Measurements from ENCODE around the gene CUL1.

CUL1 gene

DNA sequence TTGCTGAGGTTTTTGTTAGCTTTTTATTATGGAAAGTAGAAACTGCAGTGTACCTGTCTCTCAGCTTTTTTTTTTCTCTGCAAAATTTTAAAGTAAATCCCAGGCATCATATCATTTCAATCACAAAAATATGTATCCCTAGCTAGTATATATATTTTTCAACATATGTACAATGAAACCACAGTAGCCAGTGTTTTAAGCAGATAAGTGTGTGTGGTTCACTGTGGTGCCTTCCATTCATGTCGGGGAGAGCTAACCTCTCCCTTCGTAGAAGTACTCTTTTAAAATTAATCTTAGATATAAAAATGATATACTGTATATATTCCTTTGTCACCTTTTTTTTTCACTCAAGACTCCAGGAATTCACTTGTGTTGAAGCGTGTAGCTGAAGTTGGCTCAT lies 22.7 kb downstream of the CUL1 start:
- no peak for DNase-seq

DNA sequence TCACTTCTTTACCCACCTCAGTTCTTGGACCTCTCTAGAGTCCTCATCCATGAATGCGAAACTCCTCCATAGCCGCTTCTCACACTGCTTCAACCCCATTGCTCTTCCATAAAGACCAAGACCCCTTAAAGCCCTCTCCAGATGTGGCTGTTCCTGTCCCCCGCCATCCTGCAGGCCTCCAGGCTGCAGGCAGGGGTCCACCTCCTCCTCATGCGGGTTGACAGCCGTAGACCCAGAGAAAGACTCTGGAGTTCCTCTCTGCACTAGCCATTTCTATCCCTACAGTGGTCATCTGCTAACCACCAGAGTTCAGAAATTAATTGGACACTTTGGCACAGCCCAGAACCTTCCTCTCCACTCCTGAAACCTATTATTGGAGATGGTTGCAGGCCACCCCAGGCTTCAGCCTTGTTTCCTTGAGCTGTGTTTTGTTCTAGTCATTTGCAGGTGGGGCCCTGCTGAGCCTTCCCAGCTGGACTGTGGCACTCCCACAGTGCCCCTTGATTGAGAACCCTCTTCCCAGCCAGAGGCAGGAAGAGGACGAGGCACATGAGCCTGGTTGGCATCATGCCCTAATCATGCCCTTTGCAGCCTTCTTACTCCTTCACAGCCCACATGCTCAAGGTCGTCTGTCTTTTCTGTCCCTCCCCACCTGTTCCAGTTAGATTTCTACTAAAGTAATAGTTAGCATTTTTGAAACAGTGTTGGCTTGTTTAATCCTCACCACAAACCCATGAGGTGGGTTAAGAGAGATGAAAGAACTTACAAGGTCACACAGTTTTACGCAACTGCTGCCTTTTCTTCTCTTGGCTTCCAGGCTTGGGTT lies 23.9 kb downstream of the CUL1 start:
- no peak for DNase-seq

DNA sequence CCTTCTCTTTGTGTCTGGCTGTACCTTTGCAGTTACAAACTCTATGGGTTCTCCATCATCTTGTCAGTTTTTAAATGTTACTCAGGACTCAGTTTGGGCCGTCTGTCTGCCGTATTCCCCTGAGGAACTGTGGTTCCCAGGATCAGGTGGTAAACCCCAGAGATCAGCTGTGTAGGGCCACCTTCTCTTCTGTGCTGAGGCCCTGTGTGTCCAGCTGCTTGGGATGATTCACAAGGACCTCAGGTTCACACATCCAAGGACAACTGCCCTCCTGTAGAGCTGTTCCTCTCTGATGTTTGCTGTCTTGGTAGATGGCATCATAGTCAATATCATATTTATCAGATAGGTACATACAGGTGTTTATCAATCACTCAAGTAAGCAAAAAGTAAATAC lies 24.5 kb downstream of the CUL1 start:
- no peak for DNase-seq

DNA sequence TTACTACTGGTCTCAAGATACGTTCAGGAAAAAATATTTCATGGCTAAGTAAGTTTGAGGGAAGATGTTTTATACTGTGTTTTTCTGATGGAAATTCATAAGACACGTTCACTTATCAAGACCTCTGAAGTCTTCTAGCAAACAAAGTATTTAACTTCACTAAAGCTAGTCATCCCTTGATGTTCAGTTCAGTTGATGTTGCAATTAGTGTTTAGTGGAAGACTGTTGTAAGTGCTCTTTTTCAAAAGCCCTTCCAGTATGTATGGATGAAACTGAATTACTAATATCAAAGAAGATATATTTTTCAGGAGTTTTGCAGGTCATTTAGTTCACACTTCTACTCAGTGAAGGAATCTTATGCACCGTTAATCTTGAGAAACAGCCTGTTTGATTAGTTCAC lies 25.1 kb downstream of the CUL1 start:
- DNase-seq: no peak

DNA sequence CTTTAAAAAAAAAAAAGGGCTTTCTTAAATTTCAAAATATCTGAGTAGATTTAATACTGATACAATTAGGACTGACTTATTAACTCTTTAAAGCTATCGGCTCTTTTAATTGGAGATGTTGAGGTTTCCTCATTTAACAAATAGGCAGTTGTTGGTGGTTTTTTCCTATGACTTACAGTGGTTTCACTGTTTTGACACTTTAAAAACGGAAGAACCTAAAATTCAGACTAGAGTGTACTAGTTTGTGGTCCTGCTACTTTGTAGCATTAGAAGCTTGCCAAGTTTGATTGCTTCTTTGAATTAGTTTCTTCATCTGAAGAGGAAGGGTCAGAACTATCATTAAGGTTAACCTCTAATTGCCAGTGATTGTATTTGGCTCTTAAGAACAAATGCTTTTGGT lies 27.7 kb downstream of the CUL1 start:
- no peak for DNase-seq

DNA sequence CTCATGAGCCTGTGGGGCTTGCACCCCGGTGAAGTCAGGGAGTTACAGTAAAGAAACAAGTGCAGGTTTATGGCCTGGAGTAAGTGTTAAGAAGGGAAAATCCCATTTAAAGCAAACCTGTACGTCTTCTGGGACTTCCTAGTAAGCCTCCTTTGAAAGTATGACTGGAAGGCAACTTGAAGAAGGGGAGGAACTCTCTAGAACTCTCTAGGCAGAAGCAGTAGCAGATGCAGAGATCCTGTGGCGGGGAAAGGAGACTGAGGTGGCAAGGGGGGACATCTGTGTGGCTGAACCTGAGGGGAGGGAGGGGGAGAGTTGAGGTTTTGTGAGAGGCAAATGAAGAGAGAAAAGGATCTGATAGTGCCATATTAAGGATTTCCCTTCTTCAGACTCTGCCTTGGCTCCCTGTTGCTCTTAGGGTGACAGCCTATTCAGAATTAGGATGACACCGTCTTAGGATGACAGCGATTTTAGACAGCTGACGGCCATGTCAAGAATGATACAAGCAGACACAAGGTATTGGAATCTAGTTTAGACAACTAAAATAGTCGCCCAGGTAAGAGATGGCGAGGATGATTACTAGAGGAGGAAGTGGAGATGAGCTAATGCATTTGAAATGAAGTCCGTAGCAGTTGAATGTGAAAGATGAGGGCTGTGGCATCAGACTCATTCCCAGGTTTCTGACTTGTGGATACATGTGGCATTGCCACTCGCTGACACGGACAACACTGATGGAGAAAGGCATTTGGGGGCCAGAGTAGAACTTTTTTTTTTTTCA lies 29.0 kb downstream of the CUL1 start:
- DNase-seq: no peak

DNA sequence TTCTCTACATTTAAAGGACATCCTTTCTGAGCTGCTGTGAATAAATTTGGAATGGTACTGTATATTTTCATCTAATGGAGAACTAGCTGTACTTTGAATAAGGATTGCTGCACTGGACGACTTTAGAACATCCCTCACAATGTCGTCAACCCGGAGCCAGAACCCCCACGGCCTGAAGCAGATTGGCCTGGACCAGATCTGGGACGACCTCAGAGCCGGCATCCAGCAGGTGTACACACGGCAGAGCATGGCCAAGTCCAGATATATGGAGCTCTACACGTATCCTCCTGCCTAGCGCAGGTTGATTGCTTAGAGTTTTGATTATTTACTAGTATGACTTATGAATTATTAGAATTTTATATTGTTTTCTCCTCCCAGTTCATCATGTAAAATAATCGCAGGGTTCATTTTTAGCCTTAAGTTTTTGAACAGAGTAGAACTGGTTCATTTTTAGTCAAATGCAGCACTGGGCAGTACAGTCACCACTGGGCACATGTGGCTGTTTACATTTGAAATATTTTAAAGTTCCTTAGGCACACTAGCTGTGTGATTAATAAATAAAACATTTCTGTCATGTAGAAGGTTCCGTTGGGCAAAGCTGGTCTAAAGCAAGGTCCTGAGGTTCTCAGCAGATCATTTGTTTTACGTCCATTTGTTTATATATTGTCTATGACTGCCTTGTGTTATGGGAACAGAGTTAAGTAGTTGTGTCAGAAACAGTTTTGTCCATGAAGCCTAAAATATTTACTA lies 31.5 kb downstream of the CUL1 start:
- no peak for DNase-seq

DNA sequence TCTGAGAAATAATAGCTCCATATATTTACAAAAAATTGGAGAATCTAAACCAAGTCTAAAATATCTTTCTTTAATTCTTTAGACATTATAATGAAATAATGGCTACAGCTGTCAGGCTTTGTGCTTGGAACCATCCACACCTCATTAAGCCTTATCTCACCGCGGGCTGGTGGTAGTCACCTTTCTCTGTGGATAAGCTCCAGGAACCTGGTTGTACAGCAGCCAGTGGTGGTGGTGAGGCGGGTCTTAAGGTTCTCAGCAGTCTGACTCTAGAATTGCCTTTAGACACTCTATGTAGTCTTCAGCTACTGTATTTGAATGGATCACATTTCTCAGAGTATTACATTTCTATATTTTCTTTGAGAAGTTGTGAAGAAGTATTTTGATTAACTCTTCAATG lies 34.2 kb downstream of the CUL1 start:
- no peak for DNase-seq

DNA sequence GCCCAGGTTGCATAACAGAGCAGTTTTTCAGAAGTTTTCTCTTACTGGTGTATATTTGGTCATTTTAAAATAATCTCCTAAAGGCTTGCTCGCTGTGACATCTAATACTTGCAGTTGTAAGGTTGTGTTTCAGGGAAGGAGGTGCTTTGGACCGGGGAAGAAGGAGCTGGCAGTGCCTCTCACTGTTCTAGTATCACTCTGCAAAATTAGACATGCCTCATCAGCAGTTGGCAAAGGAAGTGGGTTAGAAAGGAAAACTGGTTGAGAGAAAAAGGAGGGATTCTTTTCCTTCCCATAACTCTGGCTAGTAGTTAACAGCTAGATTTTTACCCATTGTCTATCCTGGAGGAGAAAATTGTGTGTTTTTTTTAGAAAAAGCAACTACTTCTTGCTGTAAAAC lies 34.8 kb downstream of the CUL1 start:
- no peak for DNase-seq

DNA sequence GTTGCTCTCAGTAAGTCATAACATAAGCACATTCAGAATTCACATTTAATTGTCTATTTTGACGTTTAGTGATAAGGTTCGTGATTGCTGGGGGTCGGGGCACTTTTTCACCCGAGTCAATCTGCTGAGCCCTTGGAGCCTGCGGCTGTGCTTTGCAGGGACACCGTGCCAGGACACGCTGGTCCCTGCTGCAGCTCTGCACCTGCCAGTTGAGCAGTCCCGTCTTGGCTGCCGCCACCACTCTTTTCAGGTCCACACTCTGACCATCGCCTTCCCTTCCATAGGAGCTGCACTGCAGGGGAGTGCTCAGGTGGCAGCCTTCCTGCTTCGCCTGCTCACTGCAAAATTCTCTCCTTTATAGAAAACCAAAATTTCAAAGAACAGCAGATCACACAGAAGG lies 36.4 kb downstream of the CUL1 start:
- no peak for DNase-seq

DNA sequence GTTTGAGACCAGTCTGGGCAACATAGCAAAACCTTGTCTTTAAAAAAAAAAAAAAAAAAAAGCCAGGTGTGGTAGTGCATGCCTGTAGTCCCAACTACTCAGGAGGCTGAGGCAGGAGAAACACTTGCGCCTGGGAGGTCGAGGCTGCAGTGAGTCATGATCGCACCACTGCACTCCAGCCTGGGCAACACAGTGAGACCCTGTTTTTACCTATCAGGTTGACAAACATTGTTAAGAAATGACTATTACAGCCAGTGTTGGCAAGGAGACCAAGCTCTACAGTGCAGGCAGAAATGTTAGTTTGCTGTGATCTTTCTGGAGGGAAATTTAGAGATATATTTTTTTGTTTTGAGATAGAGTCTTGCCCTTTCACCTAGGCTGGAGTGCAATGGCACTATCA lies 37.3 kb downstream of the CUL1 start:
- DNase-seq: no peak

DNA sequence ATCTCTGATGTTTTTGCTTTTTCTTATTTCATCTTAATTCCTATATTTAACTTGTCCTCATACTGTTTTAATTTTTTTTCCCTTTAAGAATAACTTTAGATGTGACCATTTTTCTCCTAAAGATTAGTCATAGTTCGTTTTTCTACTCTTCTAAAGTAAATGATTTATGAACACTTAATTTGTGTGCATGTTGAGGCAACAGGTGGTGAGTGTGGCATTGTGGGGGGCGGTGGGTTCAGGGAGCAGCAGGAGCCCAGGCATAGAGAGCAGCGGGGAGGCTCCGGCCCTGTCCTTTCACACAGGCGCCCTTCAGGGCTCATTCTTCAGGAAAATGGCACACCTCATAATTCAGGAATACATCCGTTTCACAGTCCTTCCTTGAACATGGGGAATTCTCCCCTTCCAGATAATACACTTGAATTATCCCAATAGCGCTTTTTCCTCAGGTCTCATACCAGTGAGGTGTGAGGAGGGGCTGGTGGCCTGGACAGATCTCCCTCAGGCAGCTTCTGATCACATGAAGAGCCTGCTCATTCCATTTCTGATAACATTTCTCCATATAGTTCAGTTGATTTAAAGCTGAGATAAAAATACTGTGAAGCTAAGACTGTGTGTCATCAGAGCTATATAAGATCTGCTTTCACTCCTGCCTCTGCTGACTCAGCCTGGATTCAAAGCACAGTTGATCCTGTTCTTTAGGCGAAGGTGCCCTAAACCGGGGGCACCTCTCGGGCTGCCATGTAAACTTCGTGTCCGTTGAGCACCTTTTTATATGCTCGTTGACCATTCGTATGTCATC lies 40.2 kb downstream of the CUL1 start:
- no peak for DNase-seq

DNA sequence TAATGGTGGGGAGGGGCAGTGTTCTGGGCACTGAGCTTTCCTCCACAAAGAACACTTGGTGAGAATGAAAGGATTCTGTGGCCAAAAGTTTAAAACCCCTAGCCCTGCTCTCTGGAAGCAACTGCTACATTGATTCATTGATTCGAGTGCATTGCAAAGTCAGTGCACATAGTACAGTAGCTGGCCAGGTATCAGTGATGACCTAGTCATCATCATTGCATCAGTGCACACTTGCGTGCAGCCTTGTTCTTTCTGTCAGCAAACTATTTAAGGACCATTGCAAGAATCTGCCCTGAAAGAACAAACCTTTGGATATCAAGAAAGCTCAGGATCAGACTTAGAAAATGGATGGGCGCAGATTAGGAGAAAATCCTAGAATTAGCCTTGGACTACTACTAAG lies 47.4 kb downstream of the CUL1 start:
- DNase-seq: no peak

DNA sequence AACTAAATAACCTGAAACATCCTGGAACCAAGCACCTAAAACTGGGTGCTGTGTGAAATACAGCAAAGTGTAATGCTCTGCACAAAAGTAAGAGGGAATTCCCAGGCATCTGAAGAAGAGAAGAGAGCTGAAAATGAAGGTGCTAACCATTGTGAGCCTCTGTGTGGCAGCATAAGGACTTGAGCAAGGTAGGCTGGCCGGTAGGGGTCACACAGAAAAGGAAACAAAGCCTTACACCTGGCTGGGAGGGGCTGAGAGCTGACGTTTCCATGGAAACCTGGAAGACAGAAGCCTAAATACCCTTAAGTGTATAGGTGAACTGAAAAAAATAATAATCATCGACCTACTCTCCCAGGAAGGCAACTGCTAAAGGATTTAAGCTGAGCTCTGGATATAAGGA lies 48.6 kb downstream of the CUL1 start:
- no peak for DNase-seq

DNA sequence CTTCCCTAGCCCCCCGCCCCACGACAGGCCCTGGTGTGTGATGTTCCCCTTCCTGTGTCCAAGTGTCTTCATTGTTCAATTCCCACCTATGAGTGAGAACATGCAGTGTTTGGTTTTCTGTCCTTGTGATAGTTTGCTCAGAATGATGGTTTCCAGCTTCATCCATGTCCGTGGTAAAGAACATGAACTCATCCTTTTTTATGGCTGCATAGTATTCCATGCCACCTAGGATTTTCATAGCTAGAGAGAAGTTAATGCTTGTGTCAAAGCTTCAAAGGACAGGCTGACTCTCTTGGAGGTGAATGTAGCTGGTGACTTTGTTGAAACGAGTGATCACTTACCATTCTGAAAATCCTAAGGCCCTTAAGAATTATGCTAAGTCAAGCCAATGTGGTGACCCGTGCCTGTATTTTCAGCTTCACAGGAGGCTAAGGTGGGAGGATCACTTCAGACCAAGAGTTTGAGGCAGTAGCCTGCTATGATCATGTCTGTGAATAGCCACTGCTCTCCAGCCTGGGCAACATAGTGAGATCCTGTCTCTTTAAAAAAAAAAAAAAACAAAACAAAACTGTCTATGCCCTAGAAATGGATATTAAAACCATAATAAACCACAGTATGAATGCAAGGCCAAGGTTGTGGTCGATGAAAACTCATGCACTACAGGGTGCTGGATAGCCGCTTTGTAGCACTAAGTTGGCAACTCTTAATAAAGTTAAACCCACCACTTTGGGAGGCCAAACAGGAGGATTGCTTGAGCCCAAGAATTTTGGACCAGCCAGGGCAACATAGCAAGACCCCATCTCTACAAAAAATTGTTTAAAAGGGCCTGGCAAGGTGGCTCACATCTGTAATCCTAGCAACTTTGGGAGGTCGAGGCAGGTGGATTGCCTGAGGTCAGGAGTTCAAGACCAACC lies 52.0 kb downstream of the CUL1 start:
- DNase-seq: no peak

DNA sequence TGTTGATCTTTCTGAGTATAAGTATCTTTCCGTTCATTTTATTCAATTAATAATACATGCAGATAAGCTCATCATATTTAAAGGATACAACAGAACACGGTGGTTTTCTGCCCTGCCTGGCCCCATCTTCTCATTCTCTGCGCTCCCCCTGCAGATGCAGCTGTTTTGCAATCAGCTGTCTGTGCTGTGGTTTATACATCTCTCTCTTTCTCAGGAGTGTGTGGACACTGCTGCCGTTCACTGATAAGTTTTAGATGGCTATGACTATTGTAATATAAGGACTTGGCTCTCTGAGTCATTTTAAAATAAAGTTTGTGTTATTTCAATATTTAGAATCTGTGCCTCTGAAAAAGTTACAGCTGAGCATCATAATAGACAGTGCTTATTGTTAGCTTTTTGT lies 54.5 kb downstream of the CUL1 start:
- DNase-seq: no peak

DNA sequence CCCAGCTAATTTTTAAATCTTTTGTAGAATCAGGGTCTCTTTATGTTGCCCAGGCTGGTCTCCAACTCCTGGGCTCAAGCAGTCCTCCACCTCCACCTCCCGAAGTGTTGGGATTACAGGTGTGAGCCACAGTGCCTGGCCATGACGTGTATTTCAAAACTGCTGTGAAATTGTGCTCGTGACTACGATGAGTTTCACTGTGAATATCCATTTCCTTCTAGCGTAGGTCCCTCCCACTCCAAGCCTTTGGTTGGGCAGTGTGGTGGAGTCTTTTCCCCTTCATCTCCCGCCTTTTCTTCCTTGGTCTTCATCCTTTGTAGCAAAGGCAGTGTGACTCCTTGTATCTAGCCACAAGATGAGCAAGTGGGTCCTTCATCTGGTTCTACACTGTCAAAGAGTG lies 56.2 kb downstream of the CUL1 start:
- no peak for DNase-seq

DNA sequence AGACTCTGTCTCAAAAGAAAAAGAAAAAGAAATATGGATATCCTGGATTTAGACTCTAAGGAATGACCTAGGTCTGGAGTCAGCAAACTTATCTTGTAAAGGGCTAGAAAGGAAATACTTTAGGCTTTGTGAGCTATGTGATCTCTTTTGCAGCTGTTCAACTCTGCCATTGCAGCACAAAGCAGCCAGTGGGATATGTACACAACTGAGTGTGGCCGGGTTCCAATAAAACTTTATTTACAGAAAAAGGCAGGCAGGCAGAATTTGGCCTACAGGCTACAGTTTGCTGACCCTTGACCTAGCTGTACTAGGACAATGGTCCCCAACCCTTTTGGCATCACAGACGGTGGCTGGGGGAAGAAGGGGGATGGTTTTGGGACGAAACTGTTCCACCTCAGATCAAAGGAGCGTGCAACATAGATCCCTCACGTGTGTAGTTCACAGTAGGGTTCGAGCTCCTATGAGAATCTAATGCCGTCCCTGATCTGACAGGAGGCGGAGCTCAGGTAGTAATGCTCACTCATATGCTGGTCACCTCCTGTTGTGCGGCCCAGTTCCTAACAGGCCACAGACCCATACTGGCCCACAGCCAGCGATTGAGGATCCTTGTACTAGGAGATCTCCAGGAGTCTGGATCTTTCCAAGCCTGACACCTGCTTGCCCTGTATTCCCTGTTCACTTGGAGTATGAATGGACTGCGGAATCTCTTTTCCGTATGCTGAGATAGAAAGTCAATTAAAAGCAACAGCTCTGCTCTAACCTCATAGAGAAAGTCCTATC lies 63.0 kb downstream of the CUL1 start:
- DNase-seq: no peak

DNA sequence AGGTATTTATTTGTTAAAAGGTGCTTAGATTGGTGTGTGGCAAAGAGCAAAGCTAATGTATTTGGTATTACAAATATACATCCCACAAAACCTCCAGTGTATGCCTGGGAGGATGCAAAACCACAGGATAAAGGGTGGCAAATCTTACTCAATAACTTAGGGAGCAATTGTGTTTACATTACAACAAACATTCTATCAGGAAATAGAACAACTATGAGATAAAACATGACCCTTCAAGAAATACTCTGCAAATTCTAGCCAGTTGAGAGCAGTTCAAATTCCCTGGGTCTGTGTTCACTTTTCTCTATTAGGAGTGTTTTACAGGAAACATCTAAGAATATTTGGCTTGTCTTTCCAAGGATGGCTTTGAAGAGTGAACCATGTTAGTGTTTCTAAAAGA lies 64.9 kb downstream of the CUL1 start:
- no peak for DNase-seq

DNA sequence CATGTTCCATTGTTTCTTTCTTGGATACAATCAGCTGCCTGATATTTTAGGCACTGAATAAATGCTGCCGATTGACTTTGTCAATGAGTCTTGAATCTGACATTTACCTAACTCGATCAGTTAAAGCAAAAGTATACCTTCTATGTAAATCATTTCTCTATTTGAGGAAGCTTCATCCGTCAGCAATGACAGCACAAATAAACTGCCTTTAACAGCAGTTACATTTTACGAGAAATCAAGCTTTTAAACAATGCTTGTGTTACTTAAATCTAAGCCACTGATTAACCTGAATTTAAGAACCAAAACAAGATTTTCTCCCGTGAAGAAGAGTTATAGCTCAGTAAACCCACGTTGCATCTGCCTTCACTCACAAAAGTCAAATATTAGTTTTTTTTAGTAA lies 71.3 kb downstream of the CUL1 start:
- no peak for DNase-seq

All from NCI-H1092 treated with DMSO at 0.1 percent for 48 hours (cell line).